AG10803 (cell line): ENCODE results near the gene PTAR1.

ENCODE experiments used
- DNase-seq: peaks from one replicate; pipeline ENCODE4 v3.0.0; 2010; ENCODE audit warnings: low read depth
- H3K4me3 ChIP-seq: 2 replicates; pipeline ENCODE4 v1.5.1; 2011; ENCODE audit warnings: mild to moderate bottlenecking, low read length, control low read depth
- CTCF ChIP-seq: conservative IDR thresholded peaks from 2 replicates; pipeline ENCODE4 v1.5.1; 2011; ENCODE audit warnings: mild to moderate bottlenecking, low read length, control low read depth, inconsistent platforms

Gene PTAR1

DNA sequence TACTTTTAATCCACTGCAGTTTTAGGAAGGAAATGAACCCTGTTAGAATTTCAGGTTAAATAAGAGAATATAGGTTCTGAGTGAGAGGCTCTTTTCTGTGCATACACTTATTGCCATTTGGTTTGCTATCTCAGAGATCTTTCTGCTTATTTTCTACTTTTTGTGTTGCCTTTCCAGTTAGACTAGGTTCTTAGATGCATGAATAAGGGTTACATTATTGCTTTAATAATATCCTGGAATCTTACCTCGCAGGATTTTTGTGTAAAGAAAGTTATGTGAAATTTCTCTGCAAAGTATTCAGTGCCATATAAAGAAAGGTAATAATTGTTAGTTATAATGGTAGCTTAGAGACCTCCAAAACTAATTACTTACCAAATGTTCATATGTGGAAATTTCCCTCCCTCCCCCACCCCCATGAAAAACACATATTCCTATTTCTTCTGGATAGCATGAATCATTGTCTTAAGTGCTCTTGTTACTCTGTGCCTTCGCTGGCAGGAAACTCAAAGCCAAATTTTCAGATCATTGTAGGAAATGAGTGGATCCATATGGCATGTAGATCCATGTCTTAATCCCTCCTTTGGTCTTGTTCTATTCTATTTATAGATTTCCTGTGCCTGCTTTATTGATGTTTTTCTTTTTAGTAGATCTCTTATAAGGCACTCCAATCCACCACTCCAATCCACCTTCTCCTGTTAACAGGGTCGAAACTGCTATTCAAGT is 84.9 kb downstream of the PTAR1 start:
- DNase-seq: peak; percentile 90
- no peak for TF ChIP-seq CTCF

GRCh38 chr9:69674112-69674685 is 85.6 kb downstream of the PTAR1 start:
- no peak for TF ChIP-seq CTCF
- no peak overlapping the region for H3K4me3 ChIP-seq
- DNase-seq: no peak

More for the DNA sequence above, 84.9 kb downstream of the PTAR1 start:
- H3K4me3 ChIP-seq: no peak overlapping the region

GRCh38 chr9:69673311-69673640 is 86.5 kb downstream of the PTAR1 start:
- no peak for DNase-seq
- H3K4me3 ChIP-seq: peak overlapping the region; percentile 86
- no peak for TF ChIP-seq CTCF

GRCh38 chr9:69672596-69673310 is 87.1 kb downstream of the PTAR1 start:
- peak; percentile 80 for TF ChIP-seq CTCF
- H3K4me3 ChIP-seq: peak overlapping the region; percentile 86
- peak; percentile 84 for DNase-seq

DNA sequence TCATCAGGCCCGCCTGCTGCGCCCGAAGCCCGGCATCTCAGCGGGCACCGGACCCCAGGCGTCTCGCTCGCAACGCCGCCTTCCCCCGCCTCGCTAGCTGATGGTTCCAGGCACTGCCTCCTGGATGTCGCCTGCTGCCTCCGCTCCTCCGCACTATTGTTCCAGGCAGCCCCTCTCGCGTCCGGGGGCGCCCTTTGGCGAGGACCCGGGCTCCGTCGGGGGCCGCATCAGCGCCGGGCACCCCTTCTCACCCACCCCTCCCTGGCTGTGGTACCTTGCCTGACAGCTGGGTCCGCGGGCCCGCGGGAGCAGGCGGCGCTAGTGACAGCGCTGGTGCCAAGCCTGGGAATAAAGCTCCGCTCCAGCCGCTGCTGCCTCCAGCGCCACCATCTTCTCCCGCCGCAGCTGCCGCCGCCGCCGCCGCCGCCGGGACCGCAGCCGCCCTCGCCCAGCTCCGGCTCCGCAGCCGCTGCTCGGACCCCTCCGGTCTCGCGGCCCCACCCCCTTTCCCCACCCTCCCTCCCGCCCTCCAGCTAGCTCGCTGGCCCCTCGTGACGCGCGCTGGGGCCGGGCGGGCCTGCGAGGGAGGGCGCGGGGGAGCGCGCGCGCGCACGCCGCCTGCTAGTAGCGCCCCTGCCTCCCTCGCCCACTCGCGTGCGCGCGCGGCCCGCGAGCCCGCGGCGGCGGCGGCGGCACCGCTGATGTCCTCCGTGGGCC is 87.8 kb downstream of the PTAR1 start, which contains the start of gene APBA1:
TSS of gene APBA1 (minus strand) at position 493 of the 717 bp plus-strand sequence.
- TF ChIP-seq CTCF: no peak
- peak; percentile 47 for DNase-seq
- peak within 1 kb of the TSS; percentile 86 for H3K4me3 ChIP-seq

DNA sequence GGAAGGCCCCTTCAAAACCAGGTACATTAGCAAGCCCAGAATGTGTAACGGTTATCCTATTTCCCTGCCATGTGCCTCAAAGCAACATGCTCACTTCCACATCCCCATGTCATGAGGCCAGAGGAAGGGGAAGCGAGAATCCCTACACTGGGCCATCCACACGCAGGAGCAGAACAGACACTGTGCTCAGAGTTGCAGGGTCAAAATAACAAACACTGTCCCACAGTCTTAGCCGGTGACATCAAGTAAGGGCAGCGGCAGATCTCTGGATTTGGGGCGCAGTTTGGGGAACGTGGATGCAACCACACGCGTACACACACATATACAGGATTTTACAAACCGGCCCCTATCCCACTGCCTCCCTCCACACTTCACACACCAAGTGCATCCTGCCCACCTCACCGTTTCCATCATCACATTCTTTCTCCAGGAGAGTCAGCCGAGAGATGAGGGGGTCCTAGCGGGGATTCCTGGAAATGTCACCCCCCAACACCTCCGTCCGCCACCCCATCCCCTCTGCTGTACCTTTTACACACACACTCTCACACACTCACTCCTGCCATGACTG is 88.4 kb downstream of the PTAR1 start:
- no peak for DNase-seq
- H3K4me3 ChIP-seq: peak overlapping the region; percentile 70
- TF ChIP-seq CTCF: no peak
